ENCODE measurements around the gene TTC3.

DNA sequence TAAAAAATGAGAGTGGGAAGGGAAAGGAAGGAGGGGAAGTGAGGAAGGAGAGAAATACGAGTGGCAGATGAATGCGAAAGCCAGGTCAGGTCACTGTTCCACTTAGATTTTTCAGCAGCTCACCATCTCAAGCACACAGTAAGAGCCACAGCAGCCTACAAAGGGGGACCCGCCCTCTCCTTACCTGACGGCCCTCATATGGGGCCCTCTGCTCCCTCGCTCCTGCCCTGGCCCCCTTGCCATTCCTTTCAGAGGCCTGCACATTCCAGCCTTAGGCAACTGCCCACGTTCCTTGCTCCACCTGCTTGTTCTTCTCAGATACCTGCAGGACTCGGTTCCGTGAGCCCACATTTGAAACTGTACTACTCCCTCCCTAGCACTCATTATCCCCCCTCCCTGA, 172.1 kb downstream of the TTC3 start:
- TF ChIP-seq ZNF2 (tag by site-specific recombination; IDR thresholded peaks at IDR 0.05) (no peak), ZNF747 (tag by site-specific recombination; IDR thresholded peaks at IDR 0.05) (no peak), ZNF792 (tag by site-specific recombination; IDR thresholded peaks at IDR 0.05) (no peak), KLF10 (tag by site-specific recombination; IDR thresholded peaks at IDR 0.05) (no peak), ZNF544 (tag by site-specific recombination; IDR thresholded peaks at IDR 0.05) (no peak)
- TF ChIP-seq, protein P1, sequence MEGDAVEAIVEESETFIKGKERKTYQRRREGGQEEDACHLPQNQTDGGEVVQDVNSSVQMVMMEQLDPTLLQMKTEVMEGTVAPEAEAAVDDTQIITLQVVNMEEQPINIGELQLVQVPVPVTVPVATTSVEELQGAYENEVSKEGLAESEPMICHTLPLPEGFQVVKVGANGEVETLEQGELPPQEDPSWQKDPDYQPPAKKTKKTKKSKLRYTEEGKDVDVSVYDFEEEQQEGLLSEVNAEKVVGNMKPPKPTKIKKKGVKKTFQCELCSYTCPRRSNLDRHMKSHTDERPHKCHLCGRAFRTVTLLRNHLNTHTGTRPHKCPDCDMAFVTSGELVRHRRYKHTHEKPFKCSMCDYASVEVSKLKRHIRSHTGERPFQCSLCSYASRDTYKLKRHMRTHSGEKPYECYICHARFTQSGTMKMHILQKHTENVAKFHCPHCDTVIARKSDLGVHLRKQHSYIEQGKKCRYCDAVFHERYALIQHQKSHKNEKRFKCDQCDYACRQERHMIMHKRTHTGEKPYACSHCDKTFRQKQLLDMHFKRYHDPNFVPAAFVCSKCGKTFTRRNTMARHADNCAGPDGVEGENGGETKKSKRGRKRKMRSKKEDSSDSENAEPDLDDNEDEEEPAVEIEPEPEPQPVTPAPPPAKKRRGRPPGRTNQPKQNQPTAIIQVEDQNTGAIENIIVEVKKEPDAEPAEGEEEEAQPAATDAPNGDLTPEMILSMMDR (tag by site-specific recombination; IDR thresholded peaks at IDR 0.05) = no peak
- TF ChIP-seq, protein P2, sequence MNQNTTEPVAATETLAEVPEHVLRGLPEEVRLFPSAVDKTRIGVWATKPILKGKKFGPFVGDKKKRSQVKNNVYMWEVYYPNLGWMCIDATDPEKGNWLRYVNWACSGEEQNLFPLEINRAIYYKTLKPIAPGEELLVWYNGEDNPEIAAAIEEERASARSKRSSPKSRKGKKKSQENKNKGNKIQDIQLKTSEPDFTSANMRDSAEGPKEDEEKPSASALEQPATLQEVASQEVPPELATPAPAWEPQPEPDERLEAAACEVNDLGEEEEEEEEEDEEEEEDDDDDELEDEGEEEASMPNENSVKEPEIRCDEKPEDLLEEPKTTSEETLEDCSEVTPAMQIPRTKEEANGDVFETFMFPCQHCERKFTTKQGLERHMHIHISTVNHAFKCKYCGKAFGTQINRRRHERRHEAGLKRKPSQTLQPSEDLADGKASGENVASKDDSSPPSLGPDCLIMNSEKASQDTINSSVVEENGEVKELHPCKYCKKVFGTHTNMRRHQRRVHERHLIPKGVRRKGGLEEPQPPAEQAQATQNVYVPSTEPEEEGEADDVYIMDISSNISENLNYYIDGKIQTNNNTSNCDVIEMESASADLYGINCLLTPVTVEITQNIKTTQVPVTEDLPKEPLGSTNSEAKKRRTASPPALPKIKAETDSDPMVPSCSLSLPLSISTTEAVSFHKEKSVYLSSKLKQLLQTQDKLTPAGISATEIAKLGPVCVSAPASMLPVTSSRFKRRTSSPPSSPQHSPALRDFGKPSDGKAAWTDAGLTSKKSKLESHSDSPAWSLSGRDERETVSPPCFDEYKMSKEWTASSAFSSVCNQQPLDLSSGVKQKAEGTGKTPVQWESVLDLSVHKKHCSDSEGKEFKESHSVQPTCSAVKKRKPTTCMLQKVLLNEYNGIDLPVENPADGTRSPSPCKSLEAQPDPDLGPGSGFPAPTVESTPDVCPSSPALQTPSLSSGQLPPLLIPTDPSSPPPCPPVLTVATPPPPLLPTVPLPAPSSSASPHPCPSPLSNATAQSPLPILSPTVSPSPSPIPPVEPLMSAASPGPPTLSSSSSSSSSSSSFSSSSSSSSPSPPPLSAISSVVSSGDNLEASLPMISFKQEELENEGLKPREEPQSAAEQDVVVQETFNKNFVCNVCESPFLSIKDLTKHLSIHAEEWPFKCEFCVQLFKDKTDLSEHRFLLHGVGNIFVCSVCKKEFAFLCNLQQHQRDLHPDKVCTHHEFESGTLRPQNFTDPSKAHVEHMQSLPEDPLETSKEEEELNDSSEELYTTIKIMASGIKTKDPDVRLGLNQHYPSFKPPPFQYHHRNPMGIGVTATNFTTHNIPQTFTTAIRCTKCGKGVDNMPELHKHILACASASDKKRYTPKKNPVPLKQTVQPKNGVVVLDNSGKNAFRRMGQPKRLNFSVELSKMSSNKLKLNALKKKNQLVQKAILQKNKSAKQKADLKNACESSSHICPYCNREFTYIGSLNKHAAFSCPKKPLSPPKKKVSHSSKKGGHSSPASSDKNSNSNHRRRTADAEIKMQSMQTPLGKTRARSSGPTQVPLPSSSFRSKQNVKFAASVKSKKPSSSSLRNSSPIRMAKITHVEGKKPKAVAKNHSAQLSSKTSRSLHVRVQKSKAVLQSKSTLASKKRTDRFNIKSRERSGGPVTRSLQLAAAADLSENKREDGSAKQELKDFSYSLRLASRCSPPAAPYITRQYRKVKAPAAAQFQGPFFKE (tag by site-specific recombination; IDR thresholded peaks at IDR 0.05; ENCODE audit: borderline replicate concordance) = no peak
- TF ChIP-seq, protein P3, sequence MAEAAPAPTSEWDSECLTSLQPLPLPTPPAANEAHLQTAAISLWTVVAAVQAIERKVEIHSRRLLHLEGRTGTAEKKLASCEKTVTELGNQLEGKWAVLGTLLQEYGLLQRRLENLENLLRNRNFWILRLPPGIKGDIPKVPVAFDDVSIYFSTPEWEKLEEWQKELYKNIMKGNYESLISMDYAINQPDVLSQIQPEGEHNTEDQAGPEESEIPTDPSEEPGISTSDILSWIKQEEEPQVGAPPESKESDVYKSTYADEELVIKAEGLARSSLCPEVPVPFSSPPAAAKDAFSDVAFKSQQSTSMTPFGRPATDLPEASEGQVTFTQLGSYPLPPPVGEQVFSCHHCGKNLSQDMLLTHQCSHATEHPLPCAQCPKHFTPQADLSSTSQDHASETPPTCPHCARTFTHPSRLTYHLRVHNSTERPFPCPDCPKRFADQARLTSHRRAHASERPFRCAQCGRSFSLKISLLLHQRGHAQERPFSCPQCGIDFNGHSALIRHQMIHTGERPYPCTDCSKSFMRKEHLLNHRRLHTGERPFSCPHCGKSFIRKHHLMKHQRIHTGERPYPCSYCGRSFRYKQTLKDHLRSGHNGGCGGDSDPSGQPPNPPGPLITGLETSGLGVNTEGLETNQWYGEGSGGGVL (tag by site-specific recombination; IDR thresholded peaks at IDR 0.05) = no peak
